Activated B cell treated with CpG ODN at 0.5 μM for 24 hours (primary cell): ENCODE data around the gene ATP11A. TPM values are rescaled to one million over a fixed set of nuclear protein-coding genes. Genes with fewer than 3 reads are reported as not detected.

Experiments used
- ATAC-seq: fragments of 200-7000 bp; cut with Tn5 transposase; one replicate; pipeline ENCODE4 v1.10.0; 2021; ENCODE audit warnings: low read depth, mild to moderate bottlenecking, moderate library complexity
- CTCF ChIA-PET: fragments of 350-600 bp; sonication (Branson Sonifier 250); formaldehyde crosslinking; loops from one replicate; lab custom pipeline; 2021; ENCODE audit warnings: antibody characterized with exemption; lab: Charles Lee
- POLR2A ChIA-PET: fragments of 350-600 bp; sonication (Branson Sonifier 250); formaldehyde crosslinking; loops from one replicate; lab custom pipeline; 2021; ENCODE audit warnings: antibody characterized with exemption; lab: Charles Lee
- DNase-seq: peaks from one replicate; pipeline ENCODE4 v3.0.0; 2022
- H3K27ac Mint-ChIP-seq: one replicate; pipeline ENCODE4 v1.8.0; 2020; ENCODE audit warnings: mixed read lengths
- H3K27me3 Mint-ChIP-seq: one replicate; pipeline ENCODE4 v1.8.0; 2021; ENCODE audit warnings: mixed read lengths
- H3K36me3 Mint-ChIP-seq: one replicate; pipeline ENCODE4 v1.8.0; 2021; ENCODE audit warnings: low read depth, mixed read lengths
- H3K4me1 Mint-ChIP-seq: one replicate; pipeline ENCODE4 v1.8.0; 2021; ENCODE audit warnings: mixed read lengths
- H3K4me3 Mint-ChIP-seq: one replicate; pipeline ENCODE4 v1.8.0; 2020; ENCODE audit warnings: mild to moderate bottlenecking, mixed read lengths
- H3K9me3 Mint-ChIP-seq: one replicate; pipeline ENCODE4 v1.8.0; 2020; ENCODE audit warnings: mixed read lengths
- CTCF ChIP-seq: fragments of 200-600 bp; IDR thresholded peaks from one replicate; pipeline ENCODE4 v1.8.0; 2022; ENCODE audit warnings: antibody characterized with exemption, mild to moderate bottlenecking
- intact Hi-C: fragments of 100-400 bp; cut with micrococcal nuclease; formaldehyde crosslinking; loops from one replicate; pipeline ENCODE4 v1.15.1; 2024
- total RNA-seq: library from RNA; stranded (reverse); gene quantifications from 2 replicates; pipeline ENCODE4 v1.2.3, GENCODE V29; 2022

The ATP11A gene
- total RNA-seq, 1 donor from 2014 or later = 49.6 TPM

GRCh38 chr13:112762690-112763080 lies 72.8 kb downstream of the ATP11A start:
- no peak for DNase-seq
- no peaks in the 10 kb centered on the region for H3K36me3 Mint-ChIP-seq
- H3K27ac Mint-ChIP-seq = no peak overlapping the region
- ChIA-PET POLR2A (no interaction called here), CTCF (no interaction called here)
- no peak for TF ChIP-seq CTCF
- H3K4me3 Mint-ChIP-seq = no peak overlapping the region
- intact Hi-C loops = no loop called here
- H3K4me1 Mint-ChIP-seq = peaks cover 13% of the 10 kb centered on the region
- H3K9me3 Mint-ChIP-seq = peaks cover 2% of the 10 kb centered on the region
- no peak for ATAC-seq
- no peaks in the 10 kb centered on the region for H3K27me3 Mint-ChIP-seq

DNA sequence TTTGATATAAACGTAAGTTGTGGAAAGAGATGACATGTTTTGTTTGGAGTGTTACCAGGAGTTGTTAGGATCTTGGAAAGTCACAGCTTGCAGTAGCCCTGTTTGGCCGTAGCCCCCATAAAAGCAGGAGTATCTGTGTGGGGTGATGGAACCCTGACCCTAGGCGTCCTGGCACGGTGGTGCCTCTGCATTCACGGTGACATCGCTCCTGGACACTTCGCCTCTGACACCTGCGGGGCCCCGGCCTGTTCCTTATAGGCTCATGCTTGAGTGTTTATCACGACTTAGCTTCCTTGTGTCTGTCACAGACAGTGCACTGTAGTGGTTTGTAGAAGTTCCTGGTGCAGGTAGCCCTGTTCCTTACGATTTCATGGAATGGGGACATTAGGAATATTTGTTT lies 74.2 kb downstream of the ATP11A start:
- ATAC-seq = no peak
- H3K27me3 Mint-ChIP-seq = no peaks in the 10 kb centered on the region
- POLR2A ChIA-PET = no interaction called here
- no peaks in the 10 kb centered on the region for H3K36me3 Mint-ChIP-seq
- H3K9me3 Mint-ChIP-seq = peaks cover 2% of the 10 kb centered on the region
- peaks cover 25% of the 10 kb centered on the region for H3K4me1 Mint-ChIP-seq
- intact Hi-C loops = no loop called here
- no peak overlapping the region for H3K4me3 Mint-ChIP-seq
- CTCF ChIA-PET = no interaction called here
- no peak for DNase-seq
- H3K27ac Mint-ChIP-seq = no peak overlapping the region
- no peak for TF ChIP-seq CTCF

GRCh38 chr13:112764864-112765561 lies 75.2 kb downstream of the ATP11A start:
- Mint-ChIP-seq H3K27me3 (no peaks in the 10 kb centered on the region), H3K27ac (no peak overlapping the region), H3K9me3 (no peaks in the 10 kb centered on the region), H3K4me3 (no peak overlapping the region), H3K36me3 (peaks cover under 1% of the 10 kb centered on the region), H3K4me1 (peaks cover 25% of the 10 kb centered on the region)
- POLR2A ChIA-PET = no interaction called here
- TF ChIP-seq CTCF = no peak
- no peak for DNase-seq
- ATAC-seq = no peak
- CTCF ChIA-PET = no interaction called here
- intact Hi-C loops = loop anchor here (5.0 kb wide), 2 partner anchors 37 to 73 kb away; partner anchors contain the start of gene ATP11A

DNA sequence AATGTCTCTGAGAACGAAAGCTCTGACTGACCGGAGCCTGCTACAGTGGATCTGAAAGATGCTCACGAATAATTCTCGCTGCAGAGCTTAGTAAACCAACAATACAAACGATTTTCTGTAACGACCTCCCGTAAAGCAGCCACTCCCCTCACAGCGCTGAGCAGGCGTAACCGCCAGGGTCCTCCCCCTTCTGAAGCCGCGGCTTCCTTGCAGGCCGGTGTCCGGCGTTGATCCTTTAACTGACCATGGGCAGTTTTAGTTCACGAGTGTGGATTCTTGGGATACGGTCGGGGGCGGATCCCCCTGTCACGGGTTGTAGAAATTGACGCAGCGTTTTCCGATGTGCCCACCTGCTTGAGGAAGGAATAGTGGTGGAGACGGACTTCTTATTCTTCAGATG lies 75.9 kb downstream of the ATP11A start:
- no peak overlapping the region for H3K27ac Mint-ChIP-seq
- CTCF ChIA-PET = no interaction called here

DNA sequence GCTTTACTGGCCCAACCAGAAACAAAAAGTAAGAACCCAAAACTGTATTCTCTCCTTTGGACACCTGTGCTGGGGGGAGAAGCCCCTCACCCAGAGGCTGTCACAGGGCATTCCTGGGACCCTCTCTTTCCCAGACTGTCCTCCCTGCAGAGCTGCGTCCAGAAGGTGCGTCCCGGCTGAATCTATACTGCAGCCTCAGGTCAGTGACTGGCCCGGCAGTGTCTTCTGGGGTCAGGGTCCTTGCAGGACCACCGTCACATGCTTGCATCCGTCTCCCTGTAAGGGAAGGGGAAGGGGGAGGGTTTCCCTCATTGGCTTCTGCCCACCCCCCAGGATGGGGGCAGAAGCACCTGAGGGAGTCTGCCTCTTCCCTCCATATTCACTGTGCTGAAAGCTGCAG lies 76.5 kb downstream of the ATP11A start:
- Mint-ChIP-seq H3K4me1 (peaks cover 25% of the 10 kb centered on the region), H3K4me3 (no peak overlapping the region), H3K36me3 (peaks cover 2% of the 10 kb centered on the region), H3K27me3 (no peaks in the 10 kb centered on the region), H3K9me3 (no peaks in the 10 kb centered on the region), H3K27ac (no peak overlapping the region)
- DNase-seq = no peak
- CTCF ChIA-PET = no interaction called here
- POLR2A ChIA-PET = no interaction called here
- TF ChIP-seq CTCF = no peak
- no peak for ATAC-seq
- intact Hi-C loops = loop anchor here (5.0 kb wide), 2 partner anchors 36 to 74 kb away; partner anchors contain the start of gene ATP11A

More for the DNA sequence above, 75.9 kb downstream of the ATP11A start:
- intact Hi-C loops = loop anchor here (5.0 kb wide), 2 partner anchors 37 to 73 kb away; partner anchors contain the start of gene ATP11A
- Mint-ChIP-seq H3K4me3 (no peak overlapping the region), H3K36me3 (peaks cover 2% of the 10 kb centered on the region), H3K27me3 (no peaks in the 10 kb centered on the region), H3K4me1 (peaks cover 25% of the 10 kb centered on the region), H3K9me3 (no peaks in the 10 kb centered on the region)
- POLR2A ChIA-PET = no interaction called here
- ATAC-seq (no peak), DNase-seq (no peak)
- TF ChIP-seq CTCF = no peak
